HepG2 (cell line): ENCODE data around the gene ZSCAN26. TPM values are rescaled to one million over a fixed set of nuclear protein-coding genes. Genes with fewer than 3 reads are reported as not detected.

Source experiments
- ARID3A ChIP-seq: IDR thresholded peaks from 2 replicates; pipeline ENCODE4 v1.6.1; 2012; ENCODE audit warnings: low read depth, low read length, improper control_type of control experiment
- ATF4 ChIP-seq, 2 experiments: fragments of 450-650 bp in 1 of 2; sonication (generic) in 1 of 2; formaldehyde crosslinking; IDR thresholded peaks; 2 replicates each; pipeline versions ENCODE4 v1.5.0 to v1.8.0; 2020 to 2022; ENCODE audit warnings: mild to moderate bottlenecking in 1 of 2, missing genetic modification reagents in 1 of 2
- BCL3 ChIP-seq: sonication (generic); formaldehyde crosslinking; IDR thresholded peaks from 2 replicates; pipeline ENCODE4 v1.5.1; 2020; ENCODE audit warnings: mild to moderate bottlenecking, missing genetic modification reagents, moderate library complexity
- CAMTA2 ChIP-seq: sonication (generic); formaldehyde crosslinking; IDR thresholded peaks from 2 replicates; pipeline ENCODE4 v1.4.0; 2020; ENCODE audit warnings: mild to moderate bottlenecking, missing genetic modification reagents, borderline replicate concordance
- CC2D1A ChIP-seq: sonication (generic); formaldehyde crosslinking; IDR thresholded peaks from 2 replicates; pipeline ENCODE4 v1.8.1; 2023; ENCODE audit warnings: mild to moderate bottlenecking, missing genetic modification reagents
- FOXO4 ChIP-seq: sonication (generic); formaldehyde crosslinking; conservative IDR thresholded peaks from 2 replicates; pipeline ENCODE4 v1.8.1; 2023; ENCODE audit warnings: missing genetic modification reagents
- FUBP1 ChIP-seq: sonication (generic); formaldehyde crosslinking; IDR thresholded peaks from 2 replicates; pipeline ENCODE4 v1.5.1; 2020; ENCODE audit warnings: missing genetic modification reagents, mild to moderate bottlenecking, borderline replicate concordance
- IRF1 ChIP-seq: sonication (generic); formaldehyde crosslinking; IDR thresholded peaks from 2 replicates; pipeline ENCODE4 v1.4.0; 2020; ENCODE audit warnings: low read depth, mild to moderate bottlenecking, missing genetic modification reagents
- MEIS2 ChIP-seq: sonication (generic); formaldehyde crosslinking; IDR thresholded peaks from 2 replicates; pipeline ENCODE4 v1.9.0; 2021; ENCODE audit warnings: mild to moderate bottlenecking, missing genetic modification reagents
- NFYB ChIP-seq: sonication (generic); formaldehyde crosslinking; IDR thresholded peaks from 2 replicates; pipeline ENCODE4 v1.4.0; 2020; ENCODE audit warnings: missing genetic modification reagents
- PAWR ChIP-seq: sonication (generic); formaldehyde crosslinking; IDR thresholded peaks from 2 replicates; pipeline ENCODE4 v1.4.0; 2020; ENCODE audit warnings: missing genetic modification reagents, mild to moderate bottlenecking, borderline replicate concordance
- SRSF4 ChIP-seq: fragments of 200-400 bp; formaldehyde crosslinking; IDR thresholded peaks from one replicate; pipeline ENCODE4 v1.6.1; 2018; ENCODE audit warnings: mild to moderate bottlenecking, low read depth, low read length, moderate library complexity; ENCODE audit not compliant: poor library complexity, severe bottlenecking
- TOPORS ChIP-seq: sonication (generic); formaldehyde crosslinking; IDR thresholded peaks from 2 replicates; pipeline ENCODE4 v1.8.0; 2023; ENCODE audit warnings: mild to moderate bottlenecking, missing genetic modification reagents
- YEATS2 ChIP-seq: sonication (generic); formaldehyde crosslinking; IDR thresholded peaks from 2 replicates; pipeline ENCODE4 v1.4.0; 2020; ENCODE audit warnings: missing genetic modification reagents, borderline replicate concordance
- ZC3H4 ChIP-seq: sonication (generic); formaldehyde crosslinking; IDR thresholded peaks from 2 replicates; pipeline ENCODE4 v1.4.0; 2020; ENCODE audit warnings: missing genetic modification reagents, borderline replicate concordance
- ZFY ChIP-seq: sonication (generic); formaldehyde crosslinking; IDR thresholded peaks from 2 replicates; pipeline ENCODE4 v1.4.0; 2020; ENCODE audit warnings: missing genetic modification reagents
- ZMAT3 ChIP-seq: sonication (generic); formaldehyde crosslinking; conservative IDR thresholded peaks from 2 replicates; pipeline ENCODE4 v1.7.0; 2021; ENCODE audit warnings: missing genetic modification reagents
- ZMYM2 ChIP-seq: sonication (generic); formaldehyde crosslinking; IDR thresholded peaks from 2 replicates; pipeline ENCODE4 v1.8.0; 2022; ENCODE audit warnings: mild to moderate bottlenecking, missing genetic modification reagents
- ZNF160 ChIP-seq: sonication (generic); formaldehyde crosslinking; IDR thresholded peaks from 2 replicates; pipeline ENCODE4 v1.8.0; 2022; ENCODE audit warnings: mild to moderate bottlenecking, inconsistent platforms, missing genetic modification reagents
- ZNF263 ChIP-seq: sonication (generic); formaldehyde crosslinking; IDR thresholded peaks from 2 replicates; pipeline ENCODE4 v1.4.0; 2020; ENCODE audit warnings: missing genetic modification reagents
- polyA plus RNA-seq, 8 experiments: library from polyadenylated mRNA; depleted of rRNA in 3 of 8; stranded (reverse) in 7 of 8; unstranded in 1 of 8; fragments of >200 nt; fragmentation: Illumina TruSeq in 4 of 8; extraction: Trizol in 4 of 8; gene quantifications; 2 replicates each; pipeline versions ENCODE4 v1.2.1 to v1.2.3, GENCODE V29; 2011 to 2016; ENCODE audit warnings: low read depth in 4 of 8, missing spikeins in 1 of 8, mixed read lengths in 1 of 8; ENCODE audit not compliant: insufficient read depth in 1 of 8
- total RNA-seq, 5 experiments: library from RNA; depleted of rRNA; stranded (reverse); fragments of >200 nt; fragmentation: Illumina TruSeq; extraction: Trizol; gene quantifications; 2 replicates each; pipeline ENCODE4 v1.2.3, GENCODE V29; 2016; ENCODE audit warnings: low read depth in 1 of 5

Gene ZSCAN26
- total and polyA plus RNA-seq, 2 of the 13 experiments (the other 11 are each of a cell fraction or from before 2014, with no cell fraction given) = 12.0 to 15.6 TPM

- TF ChIP-seq CAMTA2 (CRISPR knock-in tag) = peak; percentile 54; the same call in 1 of the 2 replicates
- peak; percentile 96; the same call in 1 of the 2 replicates for TF ChIP-seq CC2D1A (CRISPR knock-in tag)
- peak; percentile 18; the same call in 1 of the 2 replicates for TF ChIP-seq NFYB (CRISPR knock-in tag)
- peak; percentile 75 for TF ChIP-seq ZFY (CRISPR knock-in tag)
- no peak for TF ChIP-seq MEIS2 (CRISPR knock-in tag)
- no peak for TF ChIP-seq ATF4 (CRISPR knock-in tag; IDR thresholded peaks at IDR 0.05)
- no peak for TF ChIP-seq SRSF4
- no peak for TF ChIP-seq FUBP1 (CRISPR knock-in tag)
- TF ChIP-seq ZMYM2 = no peak
- no peak for TF ChIP-seq FOXO4 (CRISPR knock-in tag)
- TF ChIP-seq ZNF160 (CRISPR knock-in tag) = peak; percentile 53; the same call in 1 of the 2 replicates
- TF ChIP-seq ZNF263 = peak; percentile 76
- TF ChIP-seq YEATS2 (CRISPR knock-in tag) = peak; percentile 96
- peak; percentile 95 for TF ChIP-seq TOPORS (CRISPR knock-in tag)
- peak; percentile 49; the same call in 1 of the 2 replicates for TF ChIP-seq ARID3A
- peak; percentile 71; the same call in 1 of the 2 replicates for TF ChIP-seq BCL3 (CRISPR knock-in tag)
- peak; percentile 92 for TF ChIP-seq ZMAT3
- TF ChIP-seq PAWR (CRISPR knock-in tag) = 0 out of 2 replicates have a peak, but pooled peaks have one; percentile 60
- TF ChIP-seq ZC3H4 (CRISPR knock-in tag) = no peak
- peak; percentile 61; the same call in 1 of the 2 replicates for TF ChIP-seq IRF1 (CRISPR knock-in tag)
These were observed 41.7 kb upstream of the ZSCAN26 start, which contains the start of gene ZSCAN9 (continued) for GRCh38 chr6:28225056-28225834.
